GM12878 (cell line): ENCODE measurements around the gene ARFGAP2. TPM values are rescaled to one million over a fixed set of nuclear protein-coding genes. Genes with fewer than 3 reads are reported as not detected.

Experiments used
- ATAC-seq: fragments of 200-7000 bp; cut with Tn5 transposase; 3 replicates; pipeline ENCODE4 v1.9.1; 2020; ENCODE audit warnings: mild to moderate bottlenecking, moderate library complexity
- BruUV-seq: library from RNA; stranded (reverse); fragments of 400-500 nt; replicated peaks from 2 replicates; lab custom pipeline; 2021; lab: Mats Ljungman, UMichigan
- CTCF ChIA-PET: fragments of 300-600 bp; sonication (Branson Sonifier 250); formaldehyde crosslinking; extraction: SDS; loops from one replicate; lab custom pipeline; 2021; ENCODE audit warnings: inconsistent platforms; lab: Yijun Ruan, JAX
- POLR2A ChIA-PET: fragments of 350-600 bp; formaldehyde crosslinking; extraction: SDS; loops from one replicate; lab custom pipeline; 2021; ENCODE audit warnings: inconsistent platforms; lab: Charles Lee
- RAD21 ChIA-PET: fragments of 300-600 bp; sonication (Branson Sonifier 250); formaldehyde crosslinking; loops from one replicate; lab custom pipeline; 2023; ENCODE audit warnings: antibody characterized with exemption; ENCODE audit not compliant: unreplicated experiment; lab: Charles Lee
- SMC1A ChIA-PET: fragments of 300-600 bp; sonication (Branson Sonifier 250); formaldehyde crosslinking; loops from one replicate; lab custom pipeline; 2023; ENCODE audit not compliant: unreplicated experiment, uncharacterized antibody; lab: Charles Lee
- DNase-seq: peaks from one replicate; pipeline ENCODE4 v3.0.0-alpha.2; 2011; ENCODE audit warnings: low read depth, low spot score
- FAIRE-seq: peaks from 3 replicates; lab custom pipeline; 2011; peaks lifted over from hg19 to GRCh38; lab: Jason Lieb, UNC
- H2AFZ ChIP-seq: 2 replicates; pipeline ENCODE4 v1.6.0; 2011; ENCODE audit warnings: low read depth, low read length, control low read depth; ENCODE audit not compliant: control insufficient read depth
- H3K27ac ChIP-seq: 2 replicates; pipeline ENCODE4 v1.5.1; 2011; ENCODE audit warnings: control low read depth; ENCODE audit not compliant: control insufficient read depth, insufficient read depth
- H3K27me3 ChIP-seq, 2 experiments: replicated peaks in 1 of 2; 2 replicates each; pipeline versions ENCODE4 v1.6.0 to v1.6.1; 2011; ENCODE audit warnings: low read length in 1 of 2; ENCODE audit not compliant: control insufficient read depth in 2 of 2, insufficient read depth in 2 of 2
- H3K36me3 ChIP-seq, 2 experiments: 2 replicates each; pipeline ENCODE4 v1.5.1; 2011; ENCODE audit warnings: low read length in 1 of 2; ENCODE audit not compliant: control insufficient read depth in 2 of 2, insufficient read depth in 2 of 2
- H3K4me1 ChIP-seq: 2 replicates; pipeline ENCODE4 v1.6.1; 2011; ENCODE audit warnings: mild to moderate bottlenecking, low read length, moderate library complexity, mixed read lengths; ENCODE audit not compliant: control insufficient read depth, insufficient read depth
- H3K4me2 ChIP-seq: 2 replicates; pipeline ENCODE4 v1.6.0; 2011; ENCODE audit warnings: control low read depth; ENCODE audit not compliant: control insufficient read depth, insufficient read depth
- H3K4me3 ChIP-seq: fragments of 200-600 bp; sonication (generic); 2 replicates; pipeline ENCODE4 v1.5.1; 2016
- H3K79me2 ChIP-seq: 2 replicates; pipeline ENCODE4 v1.6.0; 2011; ENCODE audit warnings: low read length; ENCODE audit not compliant: control insufficient read depth, insufficient read depth
- H3K9ac ChIP-seq: 2 replicates; pipeline ENCODE4 v1.8.0; 2011; ENCODE audit warnings: low read length, control low read depth, mixed read lengths; ENCODE audit not compliant: control insufficient read depth, insufficient read depth
- H3K9me3 ChIP-seq: replicated peaks from 3 replicates; pipeline ENCODE4 v1.5.1; 2011; ENCODE audit warnings: mild to moderate bottlenecking, low read length; ENCODE audit not compliant: control insufficient read depth, insufficient read depth
- H4K20me1 ChIP-seq: 2 replicates; pipeline ENCODE4 v1.6.0; 2011; ENCODE audit not compliant: control insufficient read depth, insufficient read depth
- BCL3 ChIP-seq: IDR thresholded peaks from 2 replicates; pipeline ENCODE4 v1.6.1; 2011; ENCODE audit warnings: borderline replicate concordance, low read depth, mild to moderate bottlenecking, moderate library complexity, low read length; ENCODE audit not compliant: insufficient read depth, poor library complexity, severe bottlenecking
- CBFB ChIP-seq: IDR thresholded peaks from 2 replicates; pipeline ENCODE4 v1.6.1; 2016; ENCODE audit warnings: antibody characterized with exemption, low read depth
- CEBPZ ChIP-seq: fragments of 150-350 bp; IDR thresholded peaks from 2 replicates; pipeline ENCODE4 v1.6.1; 2016; ENCODE audit warnings: low read depth, low read length
- CHD4 ChIP-seq: fragments of 200-600 bp; sonication (generic); IDR thresholded peaks from 2 replicates; pipeline ENCODE4 v1.6.1; 2016; ENCODE audit warnings: mild to moderate bottlenecking
- CREB1 ChIP-seq: IDR thresholded peaks from 2 replicates; pipeline ENCODE4 v1.6.1; 2012; ENCODE audit warnings: low read depth, mild to moderate bottlenecking, inconsistent platforms
- ESRRA ChIP-seq: IDR thresholded peaks from 2 replicates; pipeline ENCODE4 v1.6.1; 2012; ENCODE audit warnings: mild to moderate bottlenecking, low read length, improper control_type of control experiment
- GATAD2B ChIP-seq: fragments of 450-650 bp; conservative IDR thresholded peaks from 2 replicates; pipeline ENCODE4 v1.6.1; 2017; ENCODE audit warnings: low read depth, mild to moderate bottlenecking, moderate library complexity
- IKZF1 ChIP-seq: fragments of 450-650 bp; conservative IDR thresholded peaks from 2 replicates; pipeline ENCODE4 v1.6.1; 2017; ENCODE audit warnings: antibody characterized with exemption, mild to moderate bottlenecking
- IRF3 ChIP-seq: fragments of 450-650 bp; IDR thresholded peaks from 2 replicates; pipeline ENCODE4 v1.6.1; 2014; ENCODE audit warnings: mild to moderate bottlenecking
- JUNB ChIP-seq: IDR thresholded peaks from 2 replicates; pipeline ENCODE4 v1.6.1; 2016; ENCODE audit warnings: antibody characterized with exemption, mild to moderate bottlenecking
- POLR2AphosphoS5 ChIP-seq: IDR thresholded peaks from 2 replicates; pipeline ENCODE4 v1.6.1; 2011; ENCODE audit warnings: mild to moderate bottlenecking, low read length, inconsistent platforms
- RAD21 ChIP-seq: IDR thresholded peaks from 2 replicates; pipeline ENCODE4 v1.6.1; 2011; ENCODE audit warnings: mild to moderate bottlenecking, low read depth, low read length, moderate library complexity; ENCODE audit not compliant: insufficient read depth
- SMC3 ChIP-seq: IDR thresholded peaks from 2 replicates; pipeline ENCODE4 v1.6.1; 2011; ENCODE audit warnings: low read length, improper control_type of control experiment, borderline replicate concordance
- TBL1XR1 ChIP-seq: IDR thresholded peaks from 2 replicates; pipeline ENCODE4 v1.6.1; 2012; ENCODE audit warnings: low read depth, low read length, improper control_type of control experiment
- USF1 ChIP-seq: IDR thresholded peaks from 2 replicates; pipeline ENCODE4 v1.6.1; 2011; ENCODE audit warnings: borderline replicate concordance, low read depth, mild to moderate bottlenecking, moderate library complexity, mixed read lengths, low read length; ENCODE audit not compliant: insufficient read depth; ENCODE audit errors: extremely low read length
- ZNF217 ChIP-seq: fragments of 450-650 bp; IDR thresholded peaks from 2 replicates; pipeline ENCODE4 v1.6.1; 2017; ENCODE audit warnings: antibody characterized with exemption, mild to moderate bottlenecking
- WGBS: methylation state at CpG from one replicate; pipeline ENCODE4 v1.1.6; 2016; ENCODE audit warnings: low lambda C conversion rate; ENCODE audit not compliant: insufficient replicate concordance, insufficient coverage; ENCODE audit errors: missing lambda C conversion rate; 5-methylcytosine and 5-hydroxymethylcytosine counted together
- in situ Hi-C: fragments of 300-500 bp; cut with MboI; formaldehyde crosslinking; loops from 9 replicates; pipeline ENCODE4 v1.14.3; 2018; ENCODE audit warnings: mixed read lengths
- intact Hi-C: fragments of 100-400 bp; cut with micrococcal nuclease; formaldehyde crosslinking; loops from one replicate; pipeline ENCODE4 v1.14.2; 2022; ENCODE audit not compliant: unreplicated experiment
- polyA plus RNA-seq, 11 experiments: library from polyadenylated mRNA; depleted of rRNA in 4 of 11; unstranded in 6 of 11; stranded (reverse) in 5 of 11; fragments of >200 nt; fragmentation: Nextera tagmentation in 4 of 11; fragmentation: Illumina TruSeq in 1 of 11; extraction: Ambion mirVana in 4 of 11; extraction: Trizol in 1 of 11; gene quantifications; 1 replicate in 1 of 11; 2 replicates in 10 of 11; pipeline versions ENCODE4 v1.2.1 to v1.2.3, GENCODE V29; 2011 to 2016; ENCODE audit warnings: inconsistent platforms in 2 of 11, missing spikeins in 2 of 11, low read depth in 1 of 11
- total RNA-seq, 4 experiments: library from RNA; depleted of rRNA in 3 of 4; stranded (reverse); fragments of >200 nt in 3 of 4; fragmentation: Illumina TruSeq in 1 of 4; extraction: Trizol in 1 of 4; gene quantifications; 2 replicates each; pipeline versions ENCODE4 v1.2.1 to v1.2.3, GENCODE V29; 2013 to 2021

ARFGAP2 gene
- total and polyA plus RNA-seq, 10 of the 15 experiments (the other 5 are each of a cell fraction or from before 2014, with no cell fraction given): 20.9 to 100 (median 75.5) TPM

GRCh38 chr11:47184711-47185304 lies 8.1 kb upstream of the ARFGAP2 start:
- Histone ChIP-seq H3K27ac (no peak overlapping the region), H3K9ac (no peak overlapping the region), H3K27me3 (peaks cover 0 to 13% of the 10 kb centered on the region in 2 experiments; a peak in 3 of 4 replicates), H3K79me2 (no peaks in the 10 kb centered on the region), H3K36me3 (no peaks in the 10 kb centered on the region), H3K4me2 (no peak overlapping the region), H3K4me3 (no peak overlapping the region), H4K20me1 (no peaks in the 10 kb centered on the region), H3K9me3 (no peaks in the 10 kb centered on the region), H2AFZ (no peak overlapping the region), H3K4me1 (peaks cover 11% of the 10 kb centered on the region)
- intact Hi-C loops (no loop called here), in situ Hi-C loops (no loop called here)
- WGBS: 51% methylated on average over 13 of the region's 13 CpGs
- no peak for DNase-seq
- no peak for FAIRE-seq
- ChIA-PET CTCF (interaction anchor here (0.9 to 1.0 kb wide), 3 partner anchors 29 to 227 kb away, joined by 3 to 4 read pairs (median 3); no protein-coding TSS in a partner anchor), RAD21 (no interaction called here), POLR2A (interaction anchor here (0.7 to 0.9 kb wide), 2 partner anchors 64 to 75 kb away, joined by 3 read pairs; partner anchors contain the start of gene ACP2), SMC1A (interaction anchor here (1.9 kb wide), 1 partner anchor 30 kb away, joined by 5 read pairs; the partner anchor contains the start of gene DDB2)
- BruUV-seq: no TSS peak
- ATAC-seq: no peak
- TF ChIP-seq RAD21: no peak
- no peak for TF ChIP-seq IRF3
- no peak for TF ChIP-seq ESRRA
- TF ChIP-seq TBL1XR1: no peak
- TF ChIP-seq POLR2AphosphoS5: no peak
- no peak for TF ChIP-seq CREB1
- no peak for TF ChIP-seq GATAD2B
- TF ChIP-seq CBFB: no peak
- no peak for TF ChIP-seq IKZF1
- no peak for TF ChIP-seq CEBPZ
- no peak for TF ChIP-seq CHD4
- no peak for TF ChIP-seq BCL3
- TF ChIP-seq USF1: no peak
- TF ChIP-seq ZNF217: no peak
- no peak for TF ChIP-seq SMC3
- TF ChIP-seq JUNB: no peak
